Measurements from ENCODE around the gene MAML3.
"Not testable (repeated sequence)": the region's sequence is repeated elsewhere in the genome, so short reads cannot be mapped to it uniquely, and the experiment has no call there.

The MAML3 gene

GRCh38 chr4:139956507-139957017, 197.4 kb downstream of the MAML3 start:
- no peak for DNase-seq

GRCh38 chr4:139955600-139955999, 198.4 kb downstream of the MAML3 start:
- no peak for DNase-seq

- DNase-seq, result no peak
These were observed 199.5 kb downstream of the MAML3 start for GRCh38 chr4:139954512-139954911.

GRCh38 chr4:139951021-139951420, 203.0 kb downstream of the MAML3 start:
- no peak for DNase-seq

GRCh38 chr4:139950568-139950967, 203.4 kb downstream of the MAML3 start:
- DNase-seq, result no peak

GRCh38 chr4:139944916-139945315, 209.1 kb downstream of the MAML3 start:
- DNase-seq, result not testable (repeated sequence)

GRCh38 chr4:139943277-139943676, 210.7 kb downstream of the MAML3 start:
- DNase-seq, result no peak

- no peak for DNase-seq
These were observed 211.7 kb downstream of the MAML3 start for GRCh38 chr4:139942241-139942640.

- DNase-seq, result no peak
These were observed 213.4 kb downstream of the MAML3 start for GRCh38 chr4:139940600-139940999.

- no peak for DNase-seq
These were observed 215.6 kb downstream of the MAML3 start for GRCh38 chr4:139938414-139938813.

GRCh38 chr4:139935911-139936310, 218.1 kb downstream of the MAML3 start:
- DNase-seq, result no peak

GRCh38 chr4:139934708-139935195, 219.2 kb downstream of the MAML3 start:
- peak; percentile 29 for DNase-seq

- no peak for DNase-seq
These were observed 219.8 kb downstream of the MAML3 start for GRCh38 chr4:139934057-139934707.

- DNase-seq, result no peak
These were observed 220.4 kb downstream of the MAML3 start for GRCh38 chr4:139933541-139933940.

- no peak for DNase-seq
These were observed 220.9 kb downstream of the MAML3 start for GRCh38 chr4:139933104-139933503.

GRCh38 chr4:139924782-139925181, 229.2 kb downstream of the MAML3 start:
- no peak for DNase-seq

GRCh38 chr4:139922406-139923024, 231.5 kb downstream of the MAML3 start:
- peak; percentile 16 for DNase-seq

GRCh38 chr4:139921429-139922184, 232.4 kb downstream of the MAML3 start:
- peak; percentile 94 for DNase-seq

- DNase-seq, result no peak
These were observed 233.4 kb downstream of the MAML3 start for GRCh38 chr4:139920486-139921002.

GRCh38 chr4:139919521-139919920, 234.5 kb downstream of the MAML3 start:
- no peak for DNase-seq

GRCh38 chr4:139919004-139919403, 235.0 kb downstream of the MAML3 start:
- no peak for DNase-seq

- no peak for DNase-seq
These were observed 235.4 kb downstream of the MAML3 start for GRCh38 chr4:139918591-139918990.

- DNase-seq, result no peak
These were observed 236.1 kb downstream of the MAML3 start for GRCh38 chr4:139917896-139918295.

Data from NCI-H345 (cell line).